Fibroblast of lung (primary cell): Measurements from ENCODE around the gene C1orf167.

Source experiments
- CTCF ChIP-seq, 2 donors: IDR thresholded peaks in 1 of 2; conservative IDR thresholded peaks in 1 of 2; 1 replicate in 1 of 2; 2 replicates in 1 of 2; pipeline ENCODE4 v1.5.1; 2011 to 2012; ENCODE audit warnings: low read length in 2 of 2, control low read depth in 1 of 2, inconsistent platforms in 1 of 2, low read depth in 1 of 2, mild to moderate bottlenecking in 1 of 2
- EZH2 ChIP-seq: IDR thresholded peaks from 2 replicates; pipeline ENCODE4 v1.5.1; 2012; ENCODE audit warnings: low read length, control low read depth, mild to moderate bottlenecking; ENCODE audit errors: missing control alignments

- TF ChIP-seq CTCF (conservative IDR thresholded peaks at IDR 0.05 in 1 of 2, IDR thresholded peaks at IDR 0.05 in 1 of 2; ENCODE audit: low read depth in 1 of 2, low read length in 2 of 2) (no peak), EZH2 (no peak)
Measured at GRCh38 chr1:11799896-11800295, 37.9 kb downstream of the C1orf167 start.
